Right lobe of liver (tissue), 4 donors: ENCODE data around the gene ACER1.

ENCODE experiments used
- CTCF ChIP-seq, 4 donors: fragments of 200-600 bp in 3 of 4; fragments of 450-650 bp in 1 of 4; IDR thresholded peaks; one replicate each; pipeline versions ENCODE4 v1.5.1 to v1.8.0; 2016 to 2022; ENCODE audit warnings: antibody characterized with exemption in 4 of 4, mild to moderate bottlenecking in 2 of 4
- POLR2A ChIP-seq: fragments of 450-650 bp; IDR thresholded peaks from one replicate; pipeline ENCODE4 v1.6.1; 2017; ENCODE audit warnings: antibody characterized with exemption, mild to moderate bottlenecking
- donor health status: DM: no; HTN: no; CAD: no.
- donor health status: DM: no; HTN: no; CAD: no.
- donor health status: DM: no; HTN: yes; CAD: no.

- TF ChIP-seq CTCF (IDR thresholded peaks at IDR 0.05), result peak in 3 of 4 donors; percentile 46 to 47 (median 46)
- no peak for TF ChIP-seq POLR2A
Observed at GRCh38 chr19:6354098-6354674, 20.8 kb upstream of the ACER1 start.
